Stimulated activated CD8-positive, alpha-beta memory T cell treated with anti-CD3 and anti-CD28 coated beads, Interleukin-7, amount 100 ng/mL, for 48 hours (primary cell): ENCODE measurements around the gene C11orf21.

Experiments used
- DNase-seq, 2 donors: peaks; one replicate each; pipeline ENCODE4 v3.0.0-alpha.2; 2020; ENCODE audit warnings: low read depth in 1 of 2; ENCODE audit errors: extremely low read depth in 1 of 2

Gene C11orf21

DNA sequence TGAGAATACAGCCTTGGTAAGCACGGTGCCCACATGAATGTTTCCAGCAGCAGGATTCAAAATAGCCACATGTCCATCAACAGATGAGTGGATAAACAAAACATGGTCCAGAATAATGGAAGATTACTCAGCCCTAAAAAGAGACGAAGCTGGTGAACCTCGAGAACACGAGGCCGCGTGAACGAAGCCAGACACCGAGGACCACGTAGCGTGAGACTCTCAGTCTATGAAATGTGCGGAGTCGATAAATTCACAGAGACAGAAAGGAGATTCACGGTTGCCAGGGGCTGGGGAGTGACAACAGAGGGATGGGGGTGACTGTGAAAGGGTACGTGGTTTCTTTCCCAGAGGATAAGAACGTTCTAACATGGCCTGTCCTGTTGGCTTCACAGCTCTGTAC is 28.4 kb downstream of the C11orf21 start:
- DNase-seq, result no peak

DNA sequence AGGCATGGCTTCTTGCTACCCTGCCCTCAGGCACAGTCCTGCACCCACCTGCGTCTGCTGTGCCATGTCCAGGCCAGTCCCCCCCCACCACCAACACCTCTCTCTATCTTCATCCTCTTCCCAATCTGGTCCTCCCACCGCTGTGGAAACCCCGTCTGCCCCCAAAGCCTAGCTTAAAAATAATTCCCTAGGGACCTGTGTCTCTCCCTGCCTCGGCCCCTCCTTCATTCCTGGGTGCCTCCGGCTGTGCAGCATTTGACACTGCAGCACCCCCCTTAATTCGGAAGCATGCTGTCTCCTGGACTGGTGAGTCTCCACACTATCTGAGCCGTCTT is 28.8 kb downstream of the C11orf21 start:
- DNase-seq, result no peak

DNA sequence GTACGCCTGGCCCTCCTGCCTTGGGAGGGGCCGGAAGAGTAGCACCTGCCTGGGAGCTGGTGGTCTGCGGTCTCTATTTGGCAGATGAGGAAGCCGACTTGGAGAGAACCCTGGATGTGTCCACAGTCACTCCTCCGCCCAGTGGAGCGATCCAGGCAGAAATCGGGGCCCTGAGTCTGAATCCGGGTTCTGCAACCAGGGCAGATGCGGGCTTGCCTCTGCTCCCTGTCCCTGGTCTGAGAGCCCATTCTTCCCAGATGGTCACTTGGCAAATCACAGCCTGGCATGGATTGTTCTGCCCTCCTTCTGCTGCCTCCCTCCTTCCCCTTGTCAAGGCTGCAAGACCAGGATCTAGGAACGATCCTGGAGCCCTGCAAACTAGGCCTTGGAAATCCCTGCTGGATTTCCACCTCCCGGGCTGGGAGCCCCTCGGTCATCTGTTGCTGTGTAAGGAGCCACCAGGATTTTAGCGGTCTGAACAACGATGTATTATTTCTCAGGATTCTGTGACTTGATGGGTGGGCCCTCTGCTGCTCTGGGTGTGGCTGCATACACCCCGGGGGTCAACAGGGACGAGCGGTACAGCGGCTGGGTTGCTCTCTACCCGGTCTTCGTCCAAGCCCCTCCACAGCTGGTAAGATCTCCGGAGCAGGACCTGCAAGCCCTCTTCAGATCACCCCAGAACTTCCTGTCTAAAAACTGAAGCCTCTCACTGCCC is 29.3 kb downstream of the C11orf21 start:
- no peak for DNase-seq

DNA sequence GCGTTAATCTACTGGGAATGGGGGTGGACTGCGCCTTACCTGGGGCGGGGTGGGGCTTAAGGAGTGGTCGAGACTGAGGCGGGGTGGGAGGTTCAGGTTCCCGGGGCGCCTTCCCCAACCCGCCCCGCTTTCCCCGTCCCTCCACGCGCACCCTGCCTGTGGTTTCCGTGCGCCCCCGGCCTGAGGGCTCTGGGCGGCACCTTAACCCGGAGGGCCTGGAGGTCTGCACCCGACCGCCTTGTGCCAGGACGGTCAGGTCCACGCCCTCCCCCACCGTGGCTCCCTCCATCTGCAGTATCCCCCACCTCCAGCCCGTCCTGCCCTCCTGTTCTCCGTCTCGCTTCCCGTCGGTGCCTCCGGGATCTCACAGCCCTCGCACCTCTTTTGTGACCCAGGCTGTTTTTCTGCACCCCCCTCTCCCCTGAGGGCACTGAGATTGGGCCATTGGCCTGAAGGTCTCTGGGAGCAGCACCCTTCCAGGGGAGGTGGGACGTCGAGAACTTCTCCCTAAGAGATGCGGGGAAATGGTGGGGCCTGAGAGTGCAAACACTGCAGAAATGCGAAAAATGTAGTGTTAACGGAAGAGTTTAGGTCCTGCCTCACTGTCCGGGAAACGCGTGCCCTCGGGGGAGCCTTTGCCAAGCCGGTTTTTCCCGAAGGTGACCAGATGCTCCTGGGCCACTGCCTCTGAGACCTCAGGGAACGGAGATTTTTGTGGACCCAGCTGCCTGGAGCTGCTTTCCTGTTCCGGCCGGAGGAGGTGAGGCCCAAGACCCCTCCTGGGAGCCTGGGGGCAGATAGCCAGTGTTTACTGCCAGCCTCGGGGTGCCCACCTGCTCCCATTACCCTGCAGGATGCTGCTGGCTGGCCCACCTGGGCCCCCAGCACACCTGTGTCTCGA is 30.1 kb downstream of the C11orf21 start:
- DNase-seq, result no peak

DNA sequence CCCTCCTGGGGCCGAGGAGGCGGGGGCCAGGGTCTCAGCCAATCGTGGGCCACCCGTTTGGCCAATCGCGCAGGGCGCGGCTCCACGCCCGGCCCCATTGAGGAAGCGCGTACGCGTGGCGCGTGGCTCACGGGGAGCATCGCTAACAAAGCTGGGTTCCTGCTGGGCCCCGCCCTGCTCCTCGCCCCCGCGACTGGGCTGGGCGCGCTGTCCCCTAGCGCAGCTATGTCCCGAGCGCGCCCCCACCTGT is 30.7 kb downstream of the C11orf21 start:
- DNase-seq, result no peak

DNA sequence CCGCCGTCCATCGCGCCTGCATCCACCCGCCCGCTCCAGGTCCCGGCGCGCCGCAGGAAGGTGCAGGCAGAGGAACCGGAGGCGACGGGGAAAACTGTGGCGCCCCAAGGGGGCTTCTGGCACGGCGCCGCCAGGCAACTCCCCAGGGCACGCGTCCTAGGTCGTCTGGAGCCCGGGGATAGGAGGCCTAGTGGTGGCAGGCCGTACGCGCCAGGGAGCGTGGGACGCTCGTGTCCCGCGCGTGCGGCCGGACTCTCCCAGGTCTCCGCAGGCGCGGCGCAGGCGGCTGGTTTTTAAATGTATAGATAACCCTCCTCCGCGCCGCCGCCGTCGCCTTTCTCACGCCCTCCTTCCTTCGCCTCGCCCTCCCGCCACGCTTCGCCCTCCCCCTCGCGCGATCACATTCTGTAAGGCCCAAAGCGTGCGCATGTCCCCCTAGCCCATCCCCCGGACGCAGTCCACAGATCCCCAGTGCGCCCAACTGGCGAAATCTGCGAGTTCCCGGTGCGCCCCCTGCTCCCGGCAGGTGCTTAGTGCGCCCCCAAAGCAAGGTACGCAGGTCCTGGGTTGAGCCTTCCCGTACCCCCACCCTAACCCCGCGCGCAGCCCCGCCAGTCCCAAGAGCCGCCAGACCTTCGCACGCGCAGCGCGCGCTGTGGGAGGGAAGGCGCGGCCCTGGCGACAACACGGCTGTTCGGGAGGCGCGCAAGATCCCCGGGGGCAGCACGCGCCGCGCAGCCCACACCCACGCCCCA is 31.2 kb downstream of the C11orf21 start, which contains the start of gene ASCL2:
TSS of gene ASCL2 (minus strand) at position 267 of the 755 bp plus-strand sequence. CDS start at position 11, 256 bp downstream.
- DNase-seq, result no peak

DNA sequence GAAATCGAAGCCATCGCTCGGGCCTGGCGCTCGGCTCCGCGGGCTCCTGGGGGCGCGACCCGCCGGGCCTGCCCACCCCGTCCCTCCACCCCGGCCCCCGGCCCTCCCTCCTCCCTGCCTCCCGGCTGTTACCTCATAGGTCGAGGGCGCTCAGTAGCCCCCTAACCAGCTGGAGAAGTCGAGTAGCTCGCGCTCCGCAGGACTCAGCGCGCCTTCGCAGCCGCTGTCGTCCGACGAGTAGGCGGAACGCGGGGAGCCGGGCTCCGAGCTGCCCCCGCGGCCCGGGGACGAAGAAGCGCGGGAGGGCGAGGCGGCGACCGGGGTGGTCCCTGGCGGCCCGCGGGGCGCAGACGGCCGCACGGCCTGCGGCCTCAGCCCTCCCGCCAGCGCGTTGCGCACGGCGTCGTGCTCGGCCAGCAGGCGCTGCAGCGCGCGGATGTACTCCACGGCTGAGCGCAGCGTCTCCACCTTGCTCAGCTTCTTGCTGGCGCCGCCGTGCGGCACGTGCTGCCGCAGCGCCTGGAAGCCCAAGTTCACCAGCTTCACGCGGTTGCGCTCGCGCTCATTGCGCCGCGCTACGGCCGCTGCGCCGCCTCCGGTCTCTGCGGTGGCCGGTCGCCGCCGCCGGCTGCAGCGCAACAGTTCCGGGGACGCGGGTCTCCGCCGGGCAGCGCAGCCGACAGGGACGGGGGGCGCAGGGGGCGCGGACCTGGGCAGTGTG is 32.0 kb downstream of the C11orf21 start:
- DNase-seq, result peak in 1 of 2 donors; percentile 38

DNA sequence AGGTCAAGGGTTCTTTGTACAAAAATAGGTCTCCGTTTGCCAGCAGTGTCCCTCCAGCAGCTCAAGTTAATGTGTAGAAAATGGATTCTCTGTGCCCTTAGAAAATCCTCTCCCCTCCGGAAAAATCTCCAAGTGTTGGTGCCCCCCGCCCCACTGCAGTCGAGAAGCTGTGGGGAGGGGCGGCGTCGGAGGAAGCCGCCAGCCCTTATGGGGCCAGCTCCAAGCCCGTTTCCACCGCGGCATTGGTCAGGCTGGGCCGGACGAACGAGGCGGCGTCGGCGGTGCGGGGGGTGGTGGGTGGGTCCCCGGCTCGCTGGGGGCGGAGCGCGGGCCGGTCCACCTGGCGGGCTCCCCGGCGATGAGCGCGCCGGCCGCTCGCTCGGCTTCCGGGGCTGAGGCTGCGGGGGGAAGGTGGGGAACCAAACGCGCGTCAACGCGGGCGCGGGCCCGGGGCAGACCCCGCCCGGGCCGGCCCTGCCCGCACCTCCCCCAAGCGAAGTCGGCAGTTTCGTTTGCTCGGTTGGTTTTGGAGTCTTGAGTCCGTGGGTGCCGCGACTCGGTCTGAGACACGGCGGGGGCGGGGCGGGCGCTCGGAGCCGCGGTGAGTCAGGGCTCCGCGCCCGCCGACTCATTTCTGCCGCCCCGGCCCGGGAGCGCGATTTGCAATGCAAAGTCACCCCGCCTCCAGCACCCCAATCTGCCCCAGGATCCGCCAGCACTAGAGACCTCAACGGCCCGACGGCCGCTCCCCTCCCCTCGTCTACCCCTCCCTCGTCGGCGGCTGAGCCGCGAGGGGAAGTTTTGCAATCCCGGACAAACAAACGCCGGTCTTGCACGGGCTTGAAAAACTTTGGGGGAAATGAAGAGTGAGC is 32.8 kb downstream of the C11orf21 start:
- DNase-seq, result peak; percentile 56 to 79

DNA sequence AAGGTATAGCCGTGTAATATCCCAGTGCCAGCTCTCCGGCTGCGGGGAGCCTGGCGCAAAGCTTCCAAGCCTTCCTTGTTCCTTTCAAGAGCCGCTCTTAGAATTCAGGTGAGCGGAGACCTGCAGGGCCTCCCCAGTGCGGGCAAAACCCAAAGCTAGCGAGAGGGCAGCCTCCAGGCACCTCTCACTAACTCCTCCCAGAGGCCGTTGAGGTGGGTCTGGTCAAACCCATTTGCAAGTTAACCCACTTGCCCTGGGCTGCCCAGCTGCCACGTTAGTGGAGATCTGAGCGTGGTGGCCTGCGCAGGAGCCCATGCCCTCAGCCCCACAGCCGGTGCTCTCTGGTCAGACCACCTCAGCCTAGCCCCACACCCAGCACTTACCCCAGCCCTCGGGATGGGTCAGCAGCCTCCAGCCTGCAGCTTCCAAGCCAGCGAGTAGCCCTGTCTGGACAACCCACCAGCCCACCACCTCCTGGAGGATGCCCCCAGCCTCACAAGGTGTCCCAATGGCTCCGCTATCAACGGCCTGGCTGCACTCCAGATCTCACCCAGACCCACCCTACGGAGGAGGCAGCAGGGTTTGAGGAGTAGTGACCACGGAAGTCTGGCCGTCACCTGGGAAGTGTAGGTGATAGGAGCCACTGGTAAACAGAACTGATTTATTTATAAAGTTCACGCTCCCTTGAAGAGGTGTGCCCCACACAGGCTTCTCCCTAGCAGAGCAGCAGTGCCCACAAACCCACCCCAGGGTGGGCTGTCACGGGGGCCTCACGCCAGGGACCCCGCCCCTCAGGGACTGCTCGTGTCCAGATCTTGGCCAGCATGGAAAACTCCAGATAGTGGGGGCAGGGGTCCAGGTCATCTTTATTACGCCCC is 33.6 kb downstream of the C11orf21 start:
- DNase-seq, result no peak

DNA sequence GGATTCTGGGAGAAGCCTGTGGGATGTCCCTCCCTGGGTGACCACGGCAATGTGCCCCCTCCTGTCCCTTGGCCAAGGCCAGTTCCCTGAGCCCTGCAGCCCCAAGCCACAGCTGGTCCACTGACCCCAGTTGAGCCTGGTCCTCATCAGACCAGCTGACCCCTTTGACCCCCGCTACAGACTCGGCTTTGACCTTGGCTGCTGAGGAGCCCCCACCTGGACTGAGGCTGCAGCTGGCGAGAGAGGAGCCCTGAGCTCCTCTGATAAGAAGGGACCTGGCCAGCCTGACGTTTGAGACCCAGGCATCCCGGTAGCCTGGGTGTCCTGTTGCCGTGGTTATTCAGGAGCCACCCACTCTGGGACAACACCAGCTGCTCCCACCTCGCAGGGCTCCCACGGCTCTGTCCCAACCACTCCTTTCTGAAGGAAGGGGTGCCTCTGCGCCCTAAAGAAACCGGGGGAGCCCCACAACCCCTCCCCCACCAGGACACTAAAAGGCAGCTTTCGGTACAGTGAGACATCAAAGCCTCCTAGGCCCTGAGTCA is 34.3 kb downstream of the C11orf21 start:
- DNase-seq, result no peak

DNA sequence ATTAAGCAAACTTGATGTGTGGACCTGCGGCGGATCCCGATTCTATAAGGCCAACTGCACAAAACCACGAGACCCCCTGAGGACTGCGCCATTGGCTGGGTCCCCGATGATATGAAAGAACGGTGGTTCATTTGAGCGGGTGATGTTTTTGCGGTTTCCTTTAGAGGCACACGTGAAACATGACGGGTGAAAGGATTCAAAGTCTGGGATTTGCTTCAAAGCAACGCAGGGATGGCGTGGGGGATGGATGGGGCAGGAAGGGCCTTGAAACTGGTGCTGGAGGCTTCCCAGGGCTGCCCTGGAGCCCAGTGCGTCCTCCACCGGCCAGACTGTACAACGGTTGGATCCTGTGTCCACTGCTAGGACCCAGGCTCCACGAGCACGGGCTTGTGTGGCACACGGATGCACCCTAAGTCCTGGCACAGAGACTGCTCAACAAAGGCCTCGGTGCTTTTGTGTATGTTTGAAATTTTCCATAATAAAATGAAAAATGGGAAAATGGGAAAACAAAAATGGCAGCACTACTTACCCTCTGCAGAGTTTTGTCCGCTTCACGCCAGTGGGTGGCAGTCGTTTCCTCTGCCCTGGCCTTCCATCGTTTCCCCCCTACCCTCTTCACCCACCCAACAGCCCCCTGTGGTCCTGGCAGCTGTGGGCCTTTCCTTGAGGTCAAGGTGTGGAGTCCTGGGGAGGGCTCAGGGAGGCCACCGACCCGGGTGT is 35.0 kb downstream of the C11orf21 start:
- no peak for DNase-seq

DNA sequence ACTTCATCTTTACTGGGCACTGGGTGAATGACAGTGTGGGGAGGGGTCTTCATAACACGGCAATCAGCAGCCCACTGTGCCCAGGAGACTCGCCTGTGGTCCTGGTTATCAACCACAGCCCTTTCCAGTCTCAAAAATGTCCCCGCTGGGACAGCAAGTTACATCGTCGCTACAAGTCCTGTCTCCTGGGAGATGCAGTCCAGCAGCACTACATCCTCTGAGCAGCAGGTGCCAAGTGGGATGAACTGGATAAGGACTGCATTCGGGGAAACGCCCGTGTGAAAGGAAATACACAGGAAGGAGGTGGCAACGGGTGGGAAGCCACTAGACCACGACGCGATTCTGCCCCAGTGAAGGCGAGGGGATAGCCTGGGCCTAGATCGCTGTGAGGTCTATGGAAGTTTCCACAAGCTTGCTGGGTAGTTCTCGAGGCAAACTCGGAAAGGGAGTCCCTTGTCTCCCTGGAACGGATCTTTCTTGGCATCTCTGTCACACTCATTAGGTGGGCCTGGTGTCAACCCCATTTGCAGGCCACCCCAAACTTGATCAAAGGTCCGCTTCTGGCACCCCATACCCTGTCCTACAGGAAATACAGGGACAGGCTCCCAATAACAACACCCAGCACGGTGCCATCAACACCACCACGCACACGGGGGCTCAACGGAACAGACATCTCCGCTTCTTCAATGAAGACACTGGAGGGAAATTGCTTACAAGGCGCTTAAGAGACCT is 35.7 kb downstream of the C11orf21 start:
- DNase-seq, result no peak

DNA sequence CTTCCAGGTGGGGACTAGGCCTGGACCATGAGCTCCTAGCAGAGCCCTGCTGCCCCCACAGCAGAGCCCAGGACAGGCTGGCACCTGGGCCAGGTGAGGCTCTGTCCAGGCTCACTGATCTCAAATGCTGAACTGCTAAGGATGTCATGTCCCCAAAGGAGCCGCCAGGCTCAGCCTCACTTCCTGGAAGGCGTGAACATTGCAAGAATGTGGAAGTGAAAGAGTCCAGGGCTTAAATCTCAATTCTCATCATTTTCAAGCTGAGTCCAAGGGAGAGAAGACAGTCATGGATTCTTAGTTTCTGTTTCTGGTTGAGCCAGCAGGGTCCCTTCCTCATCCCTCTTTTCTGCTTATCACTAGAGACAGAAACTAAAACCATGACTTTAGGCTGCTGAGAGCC is 36.3 kb downstream of the C11orf21 start:
- DNase-seq, result no peak

DNA sequence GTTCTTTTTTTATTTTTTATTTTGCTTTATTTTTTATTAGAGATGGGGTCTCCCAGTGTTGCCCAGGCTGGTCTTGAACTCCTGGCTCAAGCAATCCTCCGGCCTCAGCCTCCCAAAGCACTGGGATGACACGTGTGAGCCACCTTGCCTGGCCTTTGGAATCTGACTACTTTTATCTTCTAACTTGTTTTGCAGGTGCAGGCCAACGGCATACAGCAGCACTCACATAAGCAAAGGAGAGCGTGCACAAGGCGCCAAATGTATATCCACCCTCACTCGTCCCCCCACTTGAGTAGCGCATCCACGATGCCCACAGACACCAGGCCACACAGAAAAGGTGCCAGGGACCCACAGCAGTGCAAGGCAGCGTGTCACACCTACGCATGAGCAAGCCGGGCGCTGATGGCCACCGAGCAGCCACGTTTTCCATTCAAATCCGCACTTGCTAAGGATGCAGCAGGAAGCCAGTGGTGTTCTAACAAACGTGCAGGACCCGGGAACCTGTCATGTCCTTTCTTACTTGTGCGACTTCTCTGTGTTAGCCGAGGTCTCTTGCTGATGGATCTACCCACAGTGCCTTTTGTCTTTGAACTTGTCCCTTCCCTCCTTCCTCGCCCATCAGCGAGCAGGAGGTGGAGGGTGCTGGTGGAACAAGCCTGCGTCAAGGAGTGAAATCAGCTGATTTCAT is 37.2 kb downstream of the C11orf21 start:
- DNase-seq, result no peak

DNA sequence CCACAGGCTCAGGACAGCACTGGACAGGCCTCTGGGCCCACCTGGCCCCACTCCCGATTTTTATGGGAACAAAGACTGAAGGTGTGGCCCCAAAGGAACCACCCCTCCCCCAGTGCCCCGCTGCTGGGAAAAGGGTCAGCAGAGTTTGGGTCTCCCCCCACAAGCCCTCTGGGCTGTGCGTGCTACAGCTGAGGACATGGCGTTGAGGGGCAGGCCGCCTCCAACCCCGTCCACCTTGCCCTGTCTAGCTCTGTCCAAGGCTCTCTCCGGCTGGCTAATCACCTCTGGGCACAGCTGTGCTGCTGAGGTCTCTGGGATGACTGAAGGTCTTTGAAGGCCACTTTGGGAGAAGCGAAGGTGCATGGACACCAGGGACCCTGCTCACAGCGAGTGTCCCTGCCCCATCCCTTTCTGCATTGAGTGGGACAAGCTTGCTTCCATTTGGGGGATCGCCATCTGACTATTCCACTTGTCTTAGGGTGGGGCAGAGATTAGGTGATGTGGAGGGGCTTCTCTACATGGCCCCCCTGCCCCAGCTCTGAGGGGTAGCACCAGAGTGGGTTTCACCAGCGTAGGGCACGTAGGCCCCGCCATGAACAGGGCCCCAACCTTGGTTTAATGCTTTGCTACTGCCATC is 37.9 kb downstream of the C11orf21 start:
- no peak for DNase-seq

DNA sequence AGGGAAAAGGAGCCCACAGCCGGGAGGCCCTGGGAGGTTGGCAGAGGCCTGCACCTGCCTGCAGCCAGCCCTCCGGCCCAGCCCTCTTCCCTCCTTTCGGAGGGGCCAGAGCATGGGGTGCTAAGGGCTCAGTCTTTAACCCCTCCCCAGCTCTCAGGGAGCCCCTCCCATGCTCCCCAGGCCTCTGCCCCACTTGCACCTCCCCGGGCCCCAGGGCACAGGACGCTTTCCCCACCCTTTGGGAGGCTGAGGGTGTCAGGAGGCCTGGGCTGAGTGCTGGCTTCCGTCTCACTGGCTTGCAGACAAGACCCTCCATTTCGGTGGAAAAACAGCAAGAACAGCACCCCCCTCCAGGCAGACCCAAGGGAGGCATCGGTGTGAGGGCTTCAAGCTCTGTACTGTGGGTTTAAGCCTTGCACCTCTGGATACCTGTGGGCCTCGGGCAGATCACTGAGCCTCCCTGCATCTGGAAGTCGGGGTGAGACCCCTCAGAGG is 38.6 kb downstream of the C11orf21 start:
- DNase-seq, result no peak
